HG03558 (cell line): ENCODE measurements around the gene MBD4.
"Not testable (repeated sequence)": the region's sequence is repeated elsewhere in the genome, so short reads cannot be mapped to it uniquely, and the experiment has no call there.

ENCODE experiments used
- ATAC-seq: cut with Tn5 transposase; IDR thresholded peaks from one replicate; pipeline ENCODE4 v1.9.1; 2021; ENCODE audit warnings: moderate number of reproducible peaks; ENCODE audit not compliant: unreplicated experiment; ENCODE audit errors: extremely low read depth

MBD4 gene

DNA sequence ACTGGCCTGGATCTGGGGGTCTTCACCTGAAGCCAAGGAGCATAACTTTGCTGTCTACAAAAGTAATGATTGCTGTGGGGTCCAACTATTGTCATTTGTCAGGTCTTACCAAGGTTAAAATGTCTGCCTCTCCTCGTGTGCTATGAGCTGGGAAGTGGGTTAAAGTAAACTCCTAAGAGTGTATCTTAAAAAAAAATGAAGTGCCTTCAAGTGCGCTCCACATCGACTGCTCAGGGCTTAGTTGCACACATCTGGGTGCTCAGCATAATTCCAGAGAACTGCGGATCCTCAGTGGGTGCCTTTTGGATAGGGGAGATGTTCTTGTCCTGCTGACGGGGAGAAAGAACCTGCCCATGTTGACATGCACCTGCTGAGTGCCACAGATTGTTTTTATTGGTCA, 52.3 kb downstream of the MBD4 start:
- no peak for ATAC-seq

DNA sequence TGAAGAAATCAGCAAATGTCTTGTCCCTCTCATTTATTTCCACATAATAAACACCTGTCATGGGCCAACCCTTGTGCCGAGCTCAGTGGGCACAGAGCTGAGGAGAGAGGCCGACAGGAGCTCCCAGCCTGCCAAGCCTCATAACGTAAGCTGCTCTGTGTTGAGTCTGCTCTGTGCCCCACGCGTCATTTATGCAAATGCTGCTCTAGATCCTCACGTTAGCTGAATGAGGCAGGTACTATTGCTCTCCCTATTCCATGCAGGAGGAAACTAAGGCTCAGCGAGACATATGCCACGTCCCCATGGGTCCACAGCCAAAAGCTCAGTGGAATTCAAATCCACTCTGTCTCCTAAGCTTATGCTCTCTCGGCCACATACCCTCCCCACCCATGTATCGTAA, 52.8 kb downstream of the MBD4 start:
- no peak for ATAC-seq

DNA sequence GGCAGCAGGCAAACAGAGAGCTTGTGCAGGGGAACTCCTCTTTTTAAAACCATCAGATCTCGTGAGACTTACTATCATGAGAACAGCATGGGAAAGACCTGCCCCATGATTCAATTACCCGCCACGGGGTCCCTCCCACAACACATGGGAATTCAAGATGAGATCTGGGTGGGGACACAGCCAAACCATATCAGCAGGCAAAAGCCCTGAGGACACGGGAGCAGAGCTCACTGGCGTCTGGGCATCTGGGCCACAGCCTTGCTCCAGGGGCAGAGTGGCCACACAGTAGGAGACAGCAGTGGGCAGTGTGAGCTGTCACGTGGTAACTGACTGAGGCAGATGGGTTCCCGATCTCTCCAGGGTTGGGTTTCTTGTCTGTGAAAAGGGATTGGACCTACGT, 54.2 kb downstream of the MBD4 start:
- ATAC-seq, result not testable (repeated sequence)

DNA sequence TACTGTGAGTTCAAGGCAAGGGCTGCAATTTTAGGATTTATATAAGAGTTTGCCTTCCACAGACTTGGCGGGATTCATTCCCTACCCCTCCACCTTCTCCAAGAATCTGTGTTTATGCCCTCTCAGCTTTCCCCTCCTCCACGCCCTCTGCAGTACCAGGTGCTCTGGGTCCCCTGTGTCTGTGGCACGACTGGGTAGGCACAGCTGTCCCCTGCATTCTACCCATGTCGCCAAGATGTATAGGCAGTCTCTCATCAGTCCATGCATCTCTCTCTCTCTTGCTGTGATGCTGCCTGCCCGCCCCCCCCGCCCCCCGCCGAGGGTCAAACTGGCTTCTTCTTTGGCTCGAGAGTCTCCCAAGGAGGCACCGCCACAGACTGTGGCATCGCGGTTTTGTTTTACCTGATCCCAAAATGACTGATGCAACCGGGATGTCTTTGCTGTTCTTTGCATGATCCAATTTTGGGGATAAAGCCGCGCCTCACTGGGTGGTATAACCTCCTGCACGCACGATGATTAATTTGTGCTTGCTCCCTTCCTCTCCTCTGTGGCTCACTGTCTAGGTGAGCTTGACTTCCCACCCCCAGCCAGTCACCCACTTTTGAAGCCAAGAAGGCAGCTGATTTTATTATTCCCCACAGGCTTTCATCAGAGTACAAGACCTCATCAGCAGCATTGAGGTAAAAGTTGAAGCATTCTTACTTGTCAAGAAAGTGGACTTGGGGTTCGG, 55.0 kb downstream of the MBD4 start:
- ATAC-seq, result no peak

DNA sequence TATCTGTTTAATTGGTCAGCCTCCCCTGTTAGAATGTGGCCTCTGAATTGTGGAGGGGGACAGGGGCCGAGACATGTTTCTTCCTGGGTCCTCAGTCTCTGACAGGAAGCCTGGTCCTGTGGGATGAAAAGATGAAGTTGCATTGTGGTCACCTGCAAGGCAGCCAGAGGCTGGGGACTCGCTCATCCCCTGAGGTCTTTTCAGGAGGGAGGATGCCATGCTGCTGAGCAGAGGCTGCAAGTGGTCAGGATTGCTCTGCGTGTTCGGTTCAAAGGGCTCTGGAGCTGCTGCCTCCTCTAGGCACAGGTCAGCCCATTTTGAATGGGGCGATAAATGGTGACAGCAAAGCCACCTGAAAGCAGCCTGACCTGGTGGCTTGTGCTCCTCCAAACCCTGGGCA, 55.6 kb downstream of the MBD4 start:
- ATAC-seq, result not testable (repeated sequence)

DNA sequence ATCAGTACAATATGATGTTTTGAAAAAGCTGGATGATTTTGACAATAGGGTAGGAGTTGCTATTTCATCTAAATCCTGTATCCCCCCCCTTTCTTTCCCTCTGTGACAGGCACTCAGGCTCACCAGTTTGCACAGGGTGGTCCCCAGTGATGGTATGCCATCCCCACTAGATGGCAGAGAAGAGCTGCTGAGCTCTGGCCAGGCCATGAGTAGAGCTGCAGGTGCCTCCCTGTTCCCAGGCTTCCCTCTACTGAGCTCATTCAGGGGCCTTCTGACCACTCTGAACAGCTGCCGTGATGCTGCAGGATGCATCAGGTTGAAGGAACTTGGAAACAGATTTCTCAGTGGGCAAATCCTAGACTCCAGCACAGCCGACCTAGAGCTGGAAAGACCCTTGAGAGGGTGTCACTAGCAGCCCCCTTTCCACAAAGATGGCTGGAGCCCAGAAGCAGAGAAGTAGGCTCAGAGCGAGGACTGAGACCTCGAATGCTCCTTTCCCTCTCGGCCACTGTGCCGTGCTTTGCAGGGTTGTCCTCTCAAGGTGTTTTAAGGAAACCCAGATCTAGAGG, 56.4 kb downstream of the MBD4 start:
- ATAC-seq, result no peak

DNA sequence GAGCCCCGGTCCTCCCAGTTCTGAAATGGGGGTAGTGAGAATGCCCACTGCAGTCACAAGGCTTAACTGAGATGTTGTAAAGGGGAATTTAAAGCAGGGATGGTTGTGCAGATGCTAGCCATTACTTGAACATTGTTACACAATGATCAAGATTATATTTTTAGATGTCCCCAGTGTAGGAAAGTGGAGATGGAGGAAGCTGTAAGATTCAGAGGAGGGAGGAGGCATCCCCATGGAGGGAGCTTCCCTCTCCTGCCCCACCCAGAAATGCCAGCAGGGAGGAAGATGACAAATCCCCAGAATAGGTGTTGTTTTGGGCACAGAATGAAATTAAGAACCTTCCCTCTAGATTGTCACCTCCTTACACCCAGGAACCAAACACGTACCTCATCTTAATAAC, 57.4 kb downstream of the MBD4 start:
- no peak for ATAC-seq
